ENCODE measurements around the gene SH3TC2.

SH3TC2 gene

GRCh38 chr5:149035372-149035790 is 27.5 kb downstream of the SH3TC2 start:
- Mint-ChIP-seq H3K4me3 (no peak overlapping the region), H3K9me3 (no peaks in the 10 kb centered on the region), H3K27ac (no peak overlapping the region), H3K4me1 (ENCODE audit: low read depth) (peaks cover 20% of the 10 kb centered on the region), H3K27me3 (ENCODE audit: low read depth) (no peaks in the 10 kb centered on the region), H3K36me3 (ENCODE audit: low read depth) (no peaks in the 10 kb centered on the region)
- DNase-seq (ENCODE audit: low spot score), result peak; percentile 41

GRCh38 chr5:149030838-149031397 is 31.9 kb downstream of the SH3TC2 start:
- Mint-ChIP-seq H3K27me3 (ENCODE audit: low read depth) (no peaks in the 10 kb centered on the region), H3K4me1 (ENCODE audit: low read depth) (peaks cover 9% of the 10 kb centered on the region), H3K36me3 (ENCODE audit: low read depth) (no peaks in the 10 kb centered on the region), H3K27ac (no peak overlapping the region), H3K9me3 (no peaks in the 10 kb centered on the region), H3K4me3 (no peak overlapping the region)
- no peak for DNase-seq (ENCODE audit: low spot score)

- DNase-seq (ENCODE audit: low spot score), result no peak
- Mint-ChIP-seq H3K9me3 (no peaks in the 10 kb centered on the region), H3K27me3 (ENCODE audit: low read depth) (no peaks in the 10 kb centered on the region), H3K4me1 (ENCODE audit: low read depth) (peaks cover 8% of the 10 kb centered on the region), H3K36me3 (ENCODE audit: low read depth) (no peaks in the 10 kb centered on the region), H3K27ac (no peak overlapping the region), H3K4me3 (no peak overlapping the region)
These were observed 32.5 kb downstream of the SH3TC2 start for GRCh38 chr5:149030392-149030791.

GRCh38 chr5:149028984-149029383 is 33.9 kb downstream of the SH3TC2 start:
- Mint-ChIP-seq H3K4me1 (ENCODE audit: low read depth) (peaks cover 7% of the 10 kb centered on the region), H3K27ac (no peak overlapping the region)

GRCh38 chr5:149028161-149028560 is 34.7 kb downstream of the SH3TC2 start:
- no peak overlapping the region for H3K27ac Mint-ChIP-seq
- peaks cover 2% of the 10 kb centered on the region for H3K27me3 Mint-ChIP-seq (ENCODE audit: low read depth)
- no peaks in the 10 kb centered on the region for H3K36me3 Mint-ChIP-seq (ENCODE audit: low read depth)
- no peaks in the 10 kb centered on the region for H3K9me3 Mint-ChIP-seq
- no peak for DNase-seq (ENCODE audit: low spot score)
- peaks cover 7% of the 10 kb centered on the region for H3K4me1 Mint-ChIP-seq (ENCODE audit: low read depth)
- no peak overlapping the region for H3K4me3 Mint-ChIP-seq

More at GRCh38 chr5:149028984-149029383, 33.9 kb downstream of the SH3TC2 start:
- Mint-ChIP-seq H3K4me3 (no peak overlapping the region), H3K27me3 (ENCODE audit: low read depth) (peaks cover 2% of the 10 kb centered on the region), H3K36me3 (ENCODE audit: low read depth) (no peaks in the 10 kb centered on the region), H3K9me3 (no peaks in the 10 kb centered on the region)
- no peak for DNase-seq (ENCODE audit: low spot score)

DNA sequence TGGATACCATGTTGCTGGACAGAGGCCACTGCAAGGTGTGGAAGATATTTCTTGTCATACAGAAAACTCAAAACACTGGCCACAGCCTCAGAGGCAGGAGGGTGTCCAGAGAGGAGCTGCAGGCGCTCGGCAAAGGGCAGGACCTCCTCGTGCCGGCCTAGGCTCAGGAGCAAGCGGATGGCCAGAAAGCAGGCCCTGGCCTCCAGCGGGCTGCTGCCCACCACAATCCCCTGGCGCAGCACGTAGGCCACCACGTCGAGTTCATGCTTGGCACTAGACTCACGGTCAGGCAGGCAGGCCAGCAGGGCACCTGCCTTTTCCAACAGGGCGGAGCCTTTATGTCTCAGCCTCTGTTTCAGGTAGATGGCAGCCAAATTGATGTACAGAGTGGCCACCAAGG is 35.2 kb downstream of the SH3TC2 start:
- no peak for DNase-seq (ENCODE audit: low spot score)
- H3K4me1 Mint-ChIP-seq (ENCODE audit: low read depth), result peaks cover 7% of the 10 kb centered on the region
- H3K27me3 Mint-ChIP-seq (ENCODE audit: low read depth), result peaks cover 2% of the 10 kb centered on the region
- H3K9me3 Mint-ChIP-seq, result no peaks in the 10 kb centered on the region
- no peak overlapping the region for H3K4me3 Mint-ChIP-seq
- H3K36me3 Mint-ChIP-seq (ENCODE audit: low read depth), result no peaks in the 10 kb centered on the region
- no peak overlapping the region for H3K27ac Mint-ChIP-seq

DNA sequence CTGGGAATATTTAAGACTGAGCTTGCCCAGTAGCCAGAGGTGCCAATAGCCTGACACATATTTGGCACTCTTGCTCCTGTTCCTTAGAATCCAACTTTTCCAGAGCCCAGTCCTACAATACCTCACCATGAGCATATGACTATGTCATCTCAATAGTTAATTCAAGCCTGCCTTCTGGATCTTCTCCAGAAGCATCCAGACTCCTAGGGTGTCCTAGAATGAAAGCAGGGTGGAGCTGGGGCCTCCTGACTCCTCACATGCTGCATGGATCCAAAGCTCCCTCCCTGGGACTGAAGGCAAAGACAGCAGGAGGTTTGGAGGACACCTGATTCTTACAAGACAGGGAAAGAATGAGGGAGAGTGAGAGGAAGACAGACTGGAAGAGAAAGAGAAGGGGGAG is 37.9 kb downstream of the SH3TC2 start:
- no peak for DNase-seq (ENCODE audit: low spot score)
- H3K27me3 Mint-ChIP-seq (ENCODE audit: low read depth), result peaks cover 8% of the 10 kb centered on the region
- H3K27ac Mint-ChIP-seq, result no peak overlapping the region
- no peak overlapping the region for H3K4me3 Mint-ChIP-seq
- H3K4me1 Mint-ChIP-seq (ENCODE audit: low read depth), result no peaks in the 10 kb centered on the region
- no peaks in the 10 kb centered on the region for H3K9me3 Mint-ChIP-seq
- no peaks in the 10 kb centered on the region for H3K36me3 Mint-ChIP-seq (ENCODE audit: low read depth)

GRCh38 chr5:149024477-149024876 is 38.4 kb downstream of the SH3TC2 start:
- Mint-ChIP-seq H3K9me3 (no peaks in the 10 kb centered on the region), H3K36me3 (ENCODE audit: low read depth) (no peaks in the 10 kb centered on the region), H3K27me3 (ENCODE audit: low read depth) (peaks cover 10% of the 10 kb centered on the region), H3K4me1 (ENCODE audit: low read depth) (no peaks in the 10 kb centered on the region), H3K4me3 (no peak overlapping the region), H3K27ac (no peak overlapping the region)
- DNase-seq (ENCODE audit: low spot score), result no peak

- H3K27me3 Mint-ChIP-seq (ENCODE audit: low read depth), result peaks cover 10% of the 10 kb centered on the region
- no peak overlapping the region for H3K27ac Mint-ChIP-seq
- no peak overlapping the region for H3K4me3 Mint-ChIP-seq
These were observed 40.7 kb downstream of the SH3TC2 start for GRCh38 chr5:149022200-149022599.

DNA sequence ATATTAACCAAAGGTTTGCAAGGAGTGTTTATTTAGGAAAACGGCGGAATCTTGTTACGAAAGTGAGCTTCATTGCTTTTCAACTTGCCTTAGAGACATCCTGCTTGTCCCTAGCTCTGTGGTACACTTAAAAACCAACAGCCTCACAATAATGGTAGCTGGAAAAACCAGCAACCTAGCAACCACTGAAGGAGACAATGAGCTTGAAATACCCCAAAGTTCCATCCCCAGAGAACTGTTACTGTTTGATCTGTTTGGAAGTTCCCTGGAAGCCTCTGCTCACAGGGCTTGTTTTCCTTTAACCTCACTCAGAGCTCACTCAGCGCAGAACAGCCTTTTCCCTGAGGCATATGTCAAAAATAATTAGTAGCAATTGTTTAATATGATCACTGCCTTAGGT is 43.2 kb downstream of the SH3TC2 start:
- H3K4me3 Mint-ChIP-seq, result no peak overlapping the region
- no peaks in the 10 kb centered on the region for H3K36me3 Mint-ChIP-seq (ENCODE audit: low read depth)

More at GRCh38 chr5:149022200-149022599, 40.7 kb downstream of the SH3TC2 start:
- no peaks in the 10 kb centered on the region for H3K9me3 Mint-ChIP-seq
- DNase-seq (ENCODE audit: low spot score), result no peak
- H3K36me3 Mint-ChIP-seq (ENCODE audit: low read depth), result no peaks in the 10 kb centered on the region
- H3K4me1 Mint-ChIP-seq (ENCODE audit: low read depth), result peaks cover 6% of the 10 kb centered on the region

DNA sequence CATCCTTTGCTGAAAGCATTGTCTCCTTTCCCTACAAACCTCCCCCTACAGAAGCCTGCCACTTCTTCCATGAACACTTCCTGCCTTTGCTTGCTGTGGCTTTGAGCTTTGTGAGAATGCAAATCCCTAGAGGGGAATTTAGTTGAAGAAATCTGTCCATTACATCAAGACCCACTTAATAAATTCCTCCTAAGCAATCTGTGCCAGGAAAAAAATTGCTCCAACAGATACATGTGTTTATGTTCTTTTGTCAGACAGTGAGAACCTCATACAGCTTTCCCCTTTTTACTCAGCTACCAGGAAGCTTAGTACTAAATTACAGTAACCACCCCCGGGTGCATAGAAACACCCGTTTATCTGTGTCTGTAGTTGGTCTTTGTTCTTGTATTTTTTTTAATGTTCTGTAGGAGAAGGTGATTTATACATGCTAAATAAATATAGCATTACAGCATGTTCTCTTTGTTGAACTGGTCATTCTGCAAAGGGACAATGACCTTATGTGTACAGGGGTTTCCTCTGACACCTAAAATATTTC is 43.9 kb downstream of the SH3TC2 start:
- Mint-ChIP-seq H3K4me3 (no peak overlapping the region), H3K4me1 (ENCODE audit: low read depth) (peaks cover 6% of the 10 kb centered on the region), H3K9me3 (no peaks in the 10 kb centered on the region), H3K36me3 (ENCODE audit: low read depth) (no peaks in the 10 kb centered on the region), H3K27ac (no peak overlapping the region), H3K27me3 (ENCODE audit: low read depth) (peaks cover 8% of the 10 kb centered on the region)
- no peak for DNase-seq (ENCODE audit: low spot score)

More for the DNA sequence above, 43.2 kb downstream of the SH3TC2 start:
- no peak overlapping the region for H3K27ac Mint-ChIP-seq
- peaks cover 6% of the 10 kb centered on the region for H3K4me1 Mint-ChIP-seq (ENCODE audit: low read depth)
- no peak for DNase-seq (ENCODE audit: low spot score)
- no peaks in the 10 kb centered on the region for H3K9me3 Mint-ChIP-seq
- H3K27me3 Mint-ChIP-seq (ENCODE audit: low read depth), result peaks cover 8% of the 10 kb centered on the region

DNA sequence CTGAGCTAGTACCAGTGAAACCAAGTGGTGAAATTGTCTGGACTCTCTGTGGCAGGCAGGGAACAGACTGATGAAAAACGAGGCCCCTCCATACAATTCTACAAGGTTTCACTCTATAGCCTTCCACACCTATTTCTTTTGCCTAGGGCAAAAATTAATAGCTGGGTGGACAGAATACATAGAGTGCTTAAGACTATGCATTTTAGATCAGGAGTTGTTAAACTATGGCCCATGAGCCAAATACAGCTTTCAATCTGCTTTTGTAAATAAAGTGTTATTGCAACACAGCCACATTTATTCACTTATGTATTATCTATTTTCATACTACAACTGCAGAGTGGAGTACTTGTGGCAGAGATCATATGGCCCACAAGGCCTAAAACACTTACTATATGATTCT is 45.2 kb downstream of the SH3TC2 start:
- no peak overlapping the region for H3K4me3 Mint-ChIP-seq
- H3K27ac Mint-ChIP-seq, result no peak overlapping the region
- DNase-seq (ENCODE audit: low spot score), result no peak
- H3K9me3 Mint-ChIP-seq, result no peaks in the 10 kb centered on the region
- no peaks in the 10 kb centered on the region for H3K36me3 Mint-ChIP-seq (ENCODE audit: low read depth)
- H3K4me1 Mint-ChIP-seq (ENCODE audit: low read depth), result peaks cover 6% of the 10 kb centered on the region
- peaks cover 8% of the 10 kb centered on the region for H3K27me3 Mint-ChIP-seq (ENCODE audit: low read depth)

DNA sequence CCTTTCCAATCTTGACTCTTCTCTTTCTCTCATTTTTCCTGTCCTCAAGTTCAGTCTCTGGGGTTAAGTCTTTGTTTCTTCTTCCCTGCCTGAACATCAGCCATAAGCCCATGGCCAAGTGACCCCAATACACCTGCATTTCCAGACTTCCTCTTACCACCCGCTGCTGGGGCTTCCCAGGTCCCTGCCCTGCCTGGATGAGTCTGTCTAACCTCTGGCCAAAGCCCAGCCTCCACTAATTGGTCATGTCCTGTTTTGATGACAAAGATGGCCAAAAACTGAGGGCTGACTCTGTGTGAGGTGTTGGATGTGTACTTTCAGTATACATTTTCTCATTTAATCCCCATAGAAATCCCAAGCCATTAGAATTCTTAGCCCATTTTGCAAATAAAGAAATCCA is 47.3 kb downstream of the SH3TC2 start:
- H3K27ac Mint-ChIP-seq, result no peak overlapping the region
- H3K36me3 Mint-ChIP-seq (ENCODE audit: low read depth), result no peaks in the 10 kb centered on the region
- H3K4me3 Mint-ChIP-seq, result no peak overlapping the region
- no peaks in the 10 kb centered on the region for H3K9me3 Mint-ChIP-seq
- peaks cover 6% of the 10 kb centered on the region for H3K4me1 Mint-ChIP-seq (ENCODE audit: low read depth)
- DNase-seq (ENCODE audit: low spot score), result no peak
- peaks cover 4% of the 10 kb centered on the region for H3K27me3 Mint-ChIP-seq (ENCODE audit: low read depth)

GRCh38 chr5:149015126-149015525 is 47.7 kb downstream of the SH3TC2 start:
- H3K27ac Mint-ChIP-seq, result no peak overlapping the region
- no peaks in the 10 kb centered on the region for H3K9me3 Mint-ChIP-seq
- no peaks in the 10 kb centered on the region for H3K36me3 Mint-ChIP-seq (ENCODE audit: low read depth)
- DNase-seq (ENCODE audit: low spot score), result no peak
- H3K4me1 Mint-ChIP-seq (ENCODE audit: low read depth), result peaks cover 6% of the 10 kb centered on the region
- H3K4me3 Mint-ChIP-seq, result no peak overlapping the region
- H3K27me3 Mint-ChIP-seq (ENCODE audit: low read depth), result peaks cover 2% of the 10 kb centered on the region

- H3K4me3 Mint-ChIP-seq, result no peak overlapping the region
- peaks cover 6% of the 10 kb centered on the region for H3K4me1 Mint-ChIP-seq (ENCODE audit: low read depth)
- no peak for DNase-seq (ENCODE audit: low spot score)
- H3K27ac Mint-ChIP-seq, result no peak overlapping the region
- no peaks in the 10 kb centered on the region for H3K36me3 Mint-ChIP-seq (ENCODE audit: low read depth)
- H3K9me3 Mint-ChIP-seq, result no peaks in the 10 kb centered on the region
- peaks cover under 1% of the 10 kb centered on the region for H3K27me3 Mint-ChIP-seq (ENCODE audit: low read depth)
These were observed 48.3 kb downstream of the SH3TC2 start for GRCh38 chr5:149014571-149015031.
